GM18505 (cell line): ENCODE measurements around the gene AHI1.
A peak's percentile ranks its signal among the peaks of the same experiment; 100 is the strongest.

ENCODE experiments used
- ATAC-seq: cut with Tn5 transposase; IDR thresholded peaks from one replicate; pipeline ENCODE4 v1.9.1; 2021; ENCODE audit not compliant: unreplicated experiment
- POLR2A ChIP-seq: IDR thresholded peaks from 4 replicates; pipeline ENCODE4 v1.6.1; 2011; ENCODE audit warnings: borderline replicate concordance; ENCODE audit not compliant: insufficient read depth, insufficient read length; ENCODE audit errors: extremely low read depth

AHI1 gene

GRCh38 chr6:135458051-135458450 is 39.5 kb downstream of the AHI1 start:
- ATAC-seq = no peak
- no peak for TF ChIP-seq POLR2A

- no peak for ATAC-seq
- no peak for TF ChIP-seq POLR2A
Observed at GRCh38 chr6:135451617-135452190, 45.8 kb downstream of the AHI1 start.

GRCh38 chr6:135449246-135449645 is 48.3 kb downstream of the AHI1 start:
- ATAC-seq = peak; percentile 50
- TF ChIP-seq POLR2A = no peak

GRCh38 chr6:135440087-135440792 is 57.3 kb downstream of the AHI1 start:
- no peak for TF ChIP-seq POLR2A
- ATAC-seq = peak; percentile 51

GRCh38 chr6:135439549-135439948 is 58.0 kb downstream of the AHI1 start:
- no peak for ATAC-seq

GRCh38 chr6:135438907-135439535 is 58.5 kb downstream of the AHI1 start:
- no peak for ATAC-seq
- no peak for TF ChIP-seq POLR2A

More at GRCh38 chr6:135439549-135439948, 58.0 kb downstream of the AHI1 start:
- no peak for TF ChIP-seq POLR2A

- no peak for TF ChIP-seq POLR2A
- no peak for ATAC-seq
Observed at GRCh38 chr6:135434991-135435390, 62.5 kb downstream of the AHI1 start.

- TF ChIP-seq POLR2A = no peak
- peak; percentile 76 for ATAC-seq
Observed at GRCh38 chr6:135434095-135434494, 63.4 kb downstream of the AHI1 start.

- no peak for ATAC-seq
- TF ChIP-seq POLR2A = no peak
Observed at GRCh38 chr6:135428078-135428477, 69.5 kb downstream of the AHI1 start.

- no peak for TF ChIP-seq POLR2A
- ATAC-seq = no peak
Observed at GRCh38 chr6:135426833-135427232, 70.7 kb downstream of the AHI1 start.

GRCh38 chr6:135424385-135424784 is 73.2 kb downstream of the AHI1 start:
- no peak for TF ChIP-seq POLR2A
- ATAC-seq = no peak

- no peak for TF ChIP-seq POLR2A
- ATAC-seq = peak; percentile 69
Observed at GRCh38 chr6:135423649-135424128, 73.9 kb downstream of the AHI1 start.

- no peak for ATAC-seq
- no peak for TF ChIP-seq POLR2A
Observed at GRCh38 chr6:135419162-135419561, 78.4 kb downstream of the AHI1 start.

- TF ChIP-seq POLR2A = no peak
- ATAC-seq = no peak
Observed at GRCh38 chr6:135418040-135418760, 79.3 kb downstream of the AHI1 start.

- TF ChIP-seq POLR2A = no peak
- ATAC-seq = no peak
Observed at GRCh38 chr6:135412761-135413160, 84.8 kb downstream of the AHI1 start.
